GM21526 (cell line): ENCODE measurements around the gene TAF1B.
"Not testable (repeated sequence)": the region's sequence is repeated elsewhere in the genome, so short reads cannot be mapped to it uniquely, and the experiment has no call there.

Source experiments
- ATAC-seq: cut with Tn5 transposase; IDR thresholded peaks from one replicate; pipeline ENCODE4 v1.9.1; 2021; ENCODE audit warnings: moderate library complexity; ENCODE audit not compliant: unreplicated experiment, low FRiP score

TAF1B gene

GRCh38 chr2:9826208-9826607, 17.1 kb upstream of the TAF1B start:
- no peak for ATAC-seq

- ATAC-seq: no peak
Observed at GRCh38 chr2:9830685-9831410, 12.4 kb upstream of the TAF1B start.

GRCh38 chr2:9831670-9832069, 11.6 kb upstream of the TAF1B start:
- no peak for ATAC-seq

- ATAC-seq: no peak
Observed at GRCh38 chr2:9832586-9832985, 10.7 kb upstream of the TAF1B start.

- ATAC-seq: not testable (repeated sequence)
Observed at GRCh38 chr2:9835068-9835467, 8.2 kb upstream of the TAF1B start.

GRCh38 chr2:9836074-9836473, 7.2 kb upstream of the TAF1B start:
- ATAC-seq: no peak

GRCh38 chr2:9836517-9836916, 6.8 kb upstream of the TAF1B start:
- no peak for ATAC-seq

GRCh38 chr2:9837451-9837850, 5.8 kb upstream of the TAF1B start:
- ATAC-seq: no peak

- no peak for ATAC-seq
Observed at GRCh38 chr2:9838391-9838790, 4.9 kb upstream of the TAF1B start.

- no peak for ATAC-seq
Observed at GRCh38 chr2:9842487-9843228, 616 bp upstream of the TAF1B start.

GRCh38 chr2:9844036-9844483, 786 bp downstream of the TAF1B start:
- ATAC-seq: no peak

GRCh38 chr2:9844576-9844975, 1.3 kb downstream of the TAF1B start:
- no peak for ATAC-seq

- no peak for ATAC-seq
Observed at GRCh38 chr2:9846554-9846953, 3.3 kb downstream of the TAF1B start.

GRCh38 chr2:9847140-9847539, 3.9 kb downstream of the TAF1B start:
- ATAC-seq: no peak

- ATAC-seq: no peak
Observed at GRCh38 chr2:9852881-9853280, 9.6 kb downstream of the TAF1B start.

- ATAC-seq: no peak
Observed at GRCh38 chr2:9857814-9858729, 14.8 kb downstream of the TAF1B start.

- no peak for ATAC-seq
Observed at GRCh38 chr2:9858730-9859068, 15.4 kb downstream of the TAF1B start.

- not testable (repeated sequence) for ATAC-seq
Observed at GRCh38 chr2:9860922-9861580, 17.8 kb downstream of the TAF1B start.

- no peak for ATAC-seq
Observed at GRCh38 chr2:9867881-9868280, 24.6 kb downstream of the TAF1B start.

- ATAC-seq: no peak
Observed at GRCh38 chr2:9873337-9873736, 30.1 kb downstream of the TAF1B start.

GRCh38 chr2:9877026-9877425, 33.8 kb downstream of the TAF1B start:
- ATAC-seq: no peak
